K562 (cell line): Measurements from ENCODE around the gene SLC12A4. TPM values are rescaled to one million over a fixed set of nuclear protein-coding genes. Genes with fewer than 3 reads are reported as not detected.

ENCODE experiments used
- BMI1 ChIP-seq: fragments of 150-350 bp; IDR thresholded peaks from 2 replicates; pipeline ENCODE4 v1.6.1; 2014; ENCODE audit warnings: low read length
- CTBP1 ChIP-seq: fragments of 450-650 bp; IDR thresholded peaks from 2 replicates; pipeline ENCODE4 v1.6.1; 2016; ENCODE audit warnings: borderline replicate concordance
- EP400 ChIP-seq: fragments of 450-650 bp; IDR thresholded peaks from 2 replicates; pipeline ENCODE4 v1.6.1; 2017; ENCODE audit warnings: antibody characterized with exemption, mild to moderate bottlenecking, moderate library complexity
- ETV5 ChIP-seq: sonication (generic); formaldehyde crosslinking; IDR thresholded peaks from 2 replicates; pipeline ENCODE4 v1.4.0; 2020; ENCODE audit warnings: low read depth, mild to moderate bottlenecking, missing genetic modification reagents
- KLF16 ChIP-seq: IDR thresholded peaks from 2 replicates; pipeline ENCODE4 v1.6.1; 2016; ENCODE audit warnings: antibody characterized with exemption
- MIER1 ChIP-seq: fragments of 450-650 bp; IDR thresholded peaks from 2 replicates; pipeline ENCODE4 v1.6.1; 2016; ENCODE audit warnings: antibody characterized with exemption, mild to moderate bottlenecking, low read depth
- MITF ChIP-seq: IDR thresholded peaks from 2 replicates; pipeline ENCODE4 v1.6.1; 2014; ENCODE audit warnings: antibody characterized with exemption
- STAG1 ChIP-seq: sonication (generic); formaldehyde crosslinking; IDR thresholded peaks from 2 replicates; pipeline ENCODE4 v1.5.0; 2020; ENCODE audit warnings: missing genetic modification reagents, borderline replicate concordance
- TOE1 ChIP-seq, 2 experiments: fragments of 450-650 bp in 1 of 2; sonication (generic) in 1 of 2; formaldehyde crosslinking in 1 of 2; IDR thresholded peaks; 2 replicates each; pipeline versions ENCODE4 v1.7.1 to v1.8.0; 2016 to 2022; ENCODE audit warnings: borderline replicate concordance in 2 of 2, mild to moderate bottlenecking in 2 of 2, antibody characterized with exemption in 1 of 2, inconsistent platforms in 1 of 2, low read depth in 1 of 2, missing genetic modification reagents in 1 of 2, moderate library complexity in 1 of 2
- ZBTB40 ChIP-seq, 2 experiments: fragments of 450-650 bp in 1 of 2; sonication (generic) in 1 of 2; formaldehyde crosslinking in 1 of 2; IDR thresholded peaks; 2 replicates each; pipeline versions ENCODE4 v1.7.1 to v1.9.0; 2016 to 2022; ENCODE audit warnings: inconsistent platforms in 1 of 2, mild to moderate bottlenecking in 1 of 2, missing genetic modification reagents in 1 of 2
- ZNF146 ChIP-seq: IDR thresholded peaks from one replicate; pipeline ENCODE4 v1.6.1; 2018; ENCODE audit warnings: missing compliant biosample characterization; ENCODE audit not compliant: unreplicated experiment
- ZNF3 ChIP-seq: fragments of 250-450 bp; sonication (Bioruptor Pico); IDR thresholded peaks from 2 replicates; pipeline ENCODE4 v1.5.0; 2021; ENCODE audit warnings: mild to moderate bottlenecking, moderate library complexity
- ZNF444 ChIP-seq: fragments of 250-450 bp; sonication (Bioruptor Pico); IDR thresholded peaks from 2 replicates; pipeline ENCODE4 v1.4.0; 2020; ENCODE audit warnings: mild to moderate bottlenecking, moderate library complexity
- ZNF445 ChIP-seq: fragments of 250-450 bp; sonication (Bioruptor Pico); IDR thresholded peaks from 2 replicates; pipeline ENCODE4 v1.4.0; 2020; ENCODE audit warnings: low read depth, mild to moderate bottlenecking, moderate library complexity
- ZNF551 ChIP-seq: fragments of 250-450 bp; sonication (Bioruptor Pico); IDR thresholded peaks from 2 replicates; pipeline ENCODE4 v1.5.0; 2021; ENCODE audit warnings: mild to moderate bottlenecking, moderate library complexity
- polyA plus RNA-seq, 8 experiments: library from polyadenylated mRNA; depleted of rRNA in 4 of 8; stranded (reverse) in 5 of 8; unstranded in 3 of 8; fragments of >200 nt; fragmentation: Nextera tagmentation in 2 of 8; fragmentation: Illumina TruSeq in 1 of 8; extraction: Ambion mirVana in 2 of 8; extraction: Trizol in 1 of 8; gene quantifications; 2 replicates each; pipeline versions ENCODE4 v1.2.1 to v1.2.3, GENCODE V29; 2011 to 2014; ENCODE audit warnings: inconsistent platforms in 1 of 8, missing spikeins in 1 of 8
- total RNA-seq, 7 experiments: library from RNA; depleted of rRNA in 6 of 7; stranded (reverse); fragments of >200 nt in 6 of 7; fragmentation: Illumina TruSeq in 2 of 7; extraction: Trizol in 2 of 7; gene quantifications; 2 replicates each; pipeline versions ENCODE4 v1.2.1 to v1.2.3, GENCODE V29; 2011 to 2021; ENCODE audit warnings: low replicate concordance in 1 of 7

Gene SLC12A4
- total and polyA plus RNA-seq, 9 of the 15 experiments (the other 6 are each of a cell fraction or from before 2014, with no cell fraction given): 0.75 to 43.5 (median 15.0) TPM

- TF ChIP-seq ETV5 (CRISPR knock-in tag): peak; percentile 54; the same call in 1 of the 2 replicates
- TF ChIP-seq BMI1: no peak
- 0 out of 2 replicates have a peak, but pooled peaks have one; percentile 47 for TF ChIP-seq ZBTB40 (IDR thresholded peaks at IDR 0.05)
- no peak for TF ChIP-seq ZBTB40 (CRISPR knock-in tag; IDR thresholded peaks at IDR 0.05)
- no peak for TF ChIP-seq MITF
- TF ChIP-seq MIER1: 0 out of 2 replicates have a peak, but pooled peaks have one; percentile 71
- TF ChIP-seq EP400: peak; percentile 27; the same call in 1 of the 2 replicates
- peak; percentile 56; the same call in 1 of the 2 replicates for TF ChIP-seq CTBP1
- TF ChIP-seq ZNF444 (CRISPR knock-in tag): no peak
- TF ChIP-seq ZNF146 (CRISPR knock-in tag): no peak
- TF ChIP-seq STAG1 (CRISPR knock-in tag): no peak
- TF ChIP-seq ZNF551 (CRISPR knock-in tag): no peak
- no peak for TF ChIP-seq KLF16
- no peak for TF ChIP-seq ZNF445 (CRISPR knock-in tag)
- TF ChIP-seq TOE1 (IDR thresholded peaks at IDR 0.05; ENCODE audit: borderline replicate concordance): peak; percentile 38; the same call in 1 of the 2 replicates
- no peak for TF ChIP-seq TOE1 (CRISPR knock-in tag; IDR thresholded peaks at IDR 0.05; ENCODE audit: borderline replicate concordance, low read depth)
- TF ChIP-seq ZNF3 (CRISPR knock-in tag): no peak
Observed at GRCh38 chr16:67968400-67969253, at the start of gene SLC12A4 (continued).
